OCI-LY7 (cell line): ENCODE data around the gene UAP1L1. TPM values are rescaled to one million over a fixed set of nuclear protein-coding genes. Genes with fewer than 3 reads are reported as not detected.

ENCODE experiments used
- BruUV-seq: library from RNA; stranded (reverse); fragments of 400-500 nt; replicated peaks from 2 replicates; lab custom pipeline; 2021; lab: Mats Ljungman, UMichigan
- CTCF ChIA-PET: fragments of 300-600 bp; sonication (Branson Sonifier 250); formaldehyde crosslinking; loops from one replicate; lab custom pipeline; 2022; ENCODE audit warnings: antibody characterized with exemption; ENCODE audit not compliant: unreplicated experiment; lab: Charles Lee
- POLR2A ChIA-PET: fragments of 300-600 bp; sonication (Branson Sonifier 250); formaldehyde crosslinking; loops from one replicate; lab custom pipeline; 2022; ENCODE audit warnings: antibody characterized with exemption; lab: Charles Lee
- DNase-seq: peaks from one replicate; pipeline ENCODE4 v3.0.0-alpha.2; 2015; ENCODE audit warnings: low spot score
- H2AFZ ChIP-seq: fragments of 200-600 bp; sonication (generic), shearing (Covaris generic); 2 replicates; pipeline ENCODE4 v1.6.1; 2014; ENCODE audit warnings: mild to moderate bottlenecking, antibody characterized with exemption, low read length, moderate library complexity
- H3K27ac ChIP-seq: fragments of 200-600 bp; sonication (generic); 2 replicates; pipeline ENCODE4 v1.5.1; 2014; ENCODE audit warnings: mixed run types, low read depth, mild to moderate bottlenecking, moderate library complexity, low read length, inconsistent platforms; ENCODE audit not compliant: poor library complexity, severe bottlenecking
- H3K36me3 ChIP-seq: fragments of 200-600 bp; sonication (generic); 2 replicates; pipeline ENCODE4 v1.6.1; 2014; ENCODE audit warnings: mild to moderate bottlenecking, antibody characterized with exemption, low read length, moderate library complexity, mixed read lengths; ENCODE audit not compliant: insufficient read depth
- H3K4me1 ChIP-seq: fragments of 200-600 bp; sonication (generic); 2 replicates; pipeline ENCODE4 v1.5.1; 2014; ENCODE audit warnings: mild to moderate bottlenecking, low read length; ENCODE audit not compliant: insufficient read depth, poor library complexity, severe bottlenecking
- H3K4me2 ChIP-seq: fragments of 200-600 bp; sonication (generic); 2 replicates; pipeline ENCODE4 v1.6.1; 2014; ENCODE audit warnings: mild to moderate bottlenecking, low read length
- H3K4me3 ChIP-seq: fragments of 200-600 bp; sonication (generic); 2 replicates; pipeline ENCODE4 v1.5.1; 2014; ENCODE audit warnings: mild to moderate bottlenecking, low read depth, low read length; ENCODE audit not compliant: poor library complexity, severe bottlenecking
- H3K79me2 ChIP-seq: fragments of 200-600 bp; sonication (generic); 2 replicates; pipeline ENCODE4 v1.6.1; 2016; ENCODE audit warnings: low read depth, mild to moderate bottlenecking, low read length, moderate library complexity, mixed read lengths; ENCODE audit not compliant: insufficient read depth
- H3K9me2 ChIP-seq: fragments of 200-600 bp; sonication (generic); 2 replicates; pipeline ENCODE4 v1.6.1; 2016; ENCODE audit warnings: mild to moderate bottlenecking, low read length, mixed read lengths; ENCODE audit not compliant: insufficient read depth
- H3K9me3 ChIP-seq: fragments of 200-600 bp; sonication (generic); 2 replicates; pipeline ENCODE4 v1.6.1; 2014; ENCODE audit warnings: mild to moderate bottlenecking, mixed run types, low read length, mixed read lengths
- H4K20me1 ChIP-seq: fragments of 200-600 bp; sonication (generic); 2 replicates; pipeline ENCODE4 v1.6.1; 2014; ENCODE audit warnings: mild to moderate bottlenecking, antibody characterized with exemption, low read length, moderate library complexity, mixed read lengths; ENCODE audit not compliant: insufficient read depth
- EZH2phosphoT487 ChIP-seq: fragments of 200-600 bp; sonication (generic); IDR thresholded peaks from 2 replicates; pipeline ENCODE4 v1.6.1; 2018; ENCODE audit warnings: low read depth, borderline replicate concordance, mild to moderate bottlenecking, mixed run types, antibody characterized with exemption, low read length, moderate library complexity, mixed read lengths
- intact Hi-C: fragments of 100-400 bp; cut with micrococcal nuclease; formaldehyde crosslinking; loops from one replicate; pipeline ENCODE4 v1.10.0; 2022; ENCODE audit not compliant: unreplicated experiment
- total RNA-seq, 2 experiments: library from RNA; depleted of rRNA in 1 of 2; stranded (reverse); fragments of >200 nt in 1 of 2; shearing (Covaris generic) in 1 of 2; gene quantifications; 2 replicates each; pipeline ENCODE4 v1.2.3, GENCODE V29; 2014 to 2022
- TF ChIP-seq, protein P1 (sequence below): fragments of 200-600 bp; sonication (generic); conservative IDR thresholded peaks from 2 replicates; pipeline ENCODE4 v1.5.1; 2014; ENCODE audit warnings: mild to moderate bottlenecking, antibody characterized with exemption, low read length, moderate library complexity, mixed read lengths

Gene UAP1L1
- total RNA-seq, 2 experiments from 2014 or later, result 5.7 to 16.7 TPM

DNA sequence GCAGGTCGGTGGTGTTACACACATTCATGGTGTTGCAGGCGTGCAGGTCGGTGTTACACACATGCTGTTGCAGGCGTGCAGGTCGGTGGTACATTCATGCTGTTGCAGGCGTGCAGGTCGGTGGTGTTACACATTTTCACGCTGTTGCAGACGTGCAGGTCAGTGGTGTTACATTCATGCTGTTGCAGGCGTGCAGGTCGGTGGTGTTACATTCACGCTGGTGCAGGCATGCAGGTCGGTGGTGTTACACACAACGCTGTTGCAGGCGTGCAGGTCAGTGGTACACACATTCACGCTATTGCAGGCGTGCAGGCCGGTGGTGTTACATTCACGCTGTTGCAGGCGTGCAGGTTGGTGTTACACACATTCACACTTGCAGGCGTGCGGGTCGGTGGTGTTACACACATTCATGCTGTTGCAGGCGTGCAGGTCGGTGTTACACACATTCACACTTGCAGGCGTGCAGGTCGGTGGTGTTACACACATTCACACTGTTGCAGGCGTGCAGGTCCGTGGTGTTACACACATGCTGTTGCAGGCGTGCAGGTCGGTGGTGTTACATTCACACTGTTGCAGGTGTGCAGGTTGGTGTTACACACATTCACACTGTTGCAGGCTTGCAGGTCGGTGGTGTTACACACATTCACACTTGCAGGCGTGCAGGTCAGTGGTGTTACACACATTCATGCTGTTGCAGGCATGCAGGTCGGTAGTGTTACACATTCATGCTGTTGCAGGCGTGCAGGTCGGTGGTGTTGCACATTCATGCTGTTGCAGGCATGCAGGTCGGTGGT lies 26.1 kb downstream of the UAP1L1 start:
- Histone ChIP-seq H3K27ac (no peak overlapping the region), H3K79me2 (no peaks in the 10 kb centered on the region), H3K9me2 (no peaks in the 10 kb centered on the region), H3K4me1 (no peaks in the 10 kb centered on the region), H3K9me3 (peaks cover 17% of the 10 kb centered on the region), H3K4me3 (no peak overlapping the region), H3K4me2 (no peak overlapping the region), H2AFZ (no peak overlapping the region), H3K36me3 (peaks cover 97% of the 10 kb centered on the region), H4K20me1 (no peaks in the 10 kb centered on the region)
- ChIA-PET CTCF (no interaction called here), POLR2A (no interaction called here)
- intact Hi-C loops, result no loop called here
- DNase-seq, result no peak
- BruUV-seq, result no TSS peak
- TF ChIP-seq EZH2phosphoT487, result no peak
- TF ChIP-seq, protein P1, sequence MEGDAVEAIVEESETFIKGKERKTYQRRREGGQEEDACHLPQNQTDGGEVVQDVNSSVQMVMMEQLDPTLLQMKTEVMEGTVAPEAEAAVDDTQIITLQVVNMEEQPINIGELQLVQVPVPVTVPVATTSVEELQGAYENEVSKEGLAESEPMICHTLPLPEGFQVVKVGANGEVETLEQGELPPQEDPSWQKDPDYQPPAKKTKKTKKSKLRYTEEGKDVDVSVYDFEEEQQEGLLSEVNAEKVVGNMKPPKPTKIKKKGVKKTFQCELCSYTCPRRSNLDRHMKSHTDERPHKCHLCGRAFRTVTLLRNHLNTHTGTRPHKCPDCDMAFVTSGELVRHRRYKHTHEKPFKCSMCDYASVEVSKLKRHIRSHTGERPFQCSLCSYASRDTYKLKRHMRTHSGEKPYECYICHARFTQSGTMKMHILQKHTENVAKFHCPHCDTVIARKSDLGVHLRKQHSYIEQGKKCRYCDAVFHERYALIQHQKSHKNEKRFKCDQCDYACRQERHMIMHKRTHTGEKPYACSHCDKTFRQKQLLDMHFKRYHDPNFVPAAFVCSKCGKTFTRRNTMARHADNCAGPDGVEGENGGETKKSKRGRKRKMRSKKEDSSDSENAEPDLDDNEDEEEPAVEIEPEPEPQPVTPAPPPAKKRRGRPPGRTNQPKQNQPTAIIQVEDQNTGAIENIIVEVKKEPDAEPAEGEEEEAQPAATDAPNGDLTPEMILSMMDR, result no peak

DNA sequence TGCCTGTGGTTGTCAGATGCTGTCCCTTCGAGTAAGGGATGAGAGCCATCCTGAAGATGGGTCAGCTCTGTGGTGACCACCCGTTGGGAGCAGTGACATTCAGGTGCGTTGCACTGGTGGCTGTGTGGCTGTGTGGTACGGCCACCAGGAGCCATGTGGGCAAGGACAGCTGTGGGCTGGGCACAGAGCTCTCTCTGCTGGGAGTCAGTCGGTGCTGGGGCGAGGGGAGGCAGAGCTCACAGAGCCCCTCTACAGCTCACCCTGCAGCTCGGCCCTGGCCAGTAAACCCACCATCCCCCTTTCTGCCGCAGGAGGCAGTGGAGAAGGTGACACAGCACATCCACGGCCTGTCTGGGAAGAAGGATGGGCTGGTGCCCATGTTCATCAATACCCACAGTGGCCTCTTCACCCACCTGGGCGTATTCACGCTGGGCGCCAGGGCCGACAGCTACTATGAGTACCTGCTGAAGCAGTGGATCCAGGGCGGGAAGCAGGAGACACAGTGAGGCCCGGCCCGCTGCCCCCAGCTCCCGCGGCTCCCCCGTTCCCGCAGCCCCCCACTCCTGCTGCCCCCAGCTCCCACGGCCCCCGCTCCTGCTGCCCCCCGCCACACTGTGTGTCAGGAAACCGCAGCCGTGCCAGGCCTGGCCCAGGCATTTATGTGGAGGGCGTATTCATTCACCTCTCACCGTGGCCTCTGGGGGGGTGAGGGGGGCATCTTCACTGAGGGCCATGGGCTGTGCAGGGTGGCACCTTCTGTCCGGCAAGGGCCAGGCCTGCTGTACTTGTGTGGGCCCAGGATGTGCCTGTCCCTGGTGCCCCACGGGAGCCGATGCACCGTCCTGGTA lies 28.7 kb downstream of the UAP1L1 start:
- no peak overlapping the region for H3K27ac ChIP-seq
- CTCF ChIA-PET, result no interaction called here
- H3K79me2 ChIP-seq, result no peaks in the 10 kb centered on the region
- peaks cover 98% of the 10 kb centered on the region for H3K36me3 ChIP-seq
- no peak overlapping the region for H2AFZ ChIP-seq
- no peak for TF ChIP-seq EZH2phosphoT487
- TF ChIP-seq, protein P1, result no peak
- no peak for DNase-seq
- no TSS peak for BruUV-seq
- H4K20me1 ChIP-seq, result no peaks in the 10 kb centered on the region
- H3K4me2 ChIP-seq, result no peak overlapping the region
- H3K4me3 ChIP-seq, result no peak overlapping the region
- intact Hi-C loops, result no loop called here
- H3K4me1 ChIP-seq, result no peaks in the 10 kb centered on the region
- POLR2A ChIA-PET, result no interaction called here
- no peaks in the 10 kb centered on the region for H3K9me2 ChIP-seq
- H3K9me3 ChIP-seq, result peaks cover 17% of the 10 kb centered on the region
